MCF 10A (cell line): ENCODE data around the gene GALNT10. TPM values are rescaled to one million over a fixed set of nuclear protein-coding genes. Genes with fewer than 3 reads are reported as not detected.

Source experiments
- BruUV-seq: library from RNA; stranded (reverse); fragments of 400-500 nt; replicated peaks from 2 replicates; lab custom pipeline; 2021; lab: Mats Ljungman, UMichigan
- CTCF ChIA-PET: fragments of 300-600 bp; sonication (Branson Sonifier 250); formaldehyde crosslinking; extraction: SDS; loops from one replicate; lab custom pipeline; 2021; ENCODE audit warnings: antibody characterized with exemption, inconsistent platforms; lab: Yijun Ruan, JAX
- POLR2A ChIA-PET: fragments of 300-600, 350-650 bp; sonication (Branson Sonifier 250); formaldehyde crosslinking; extraction: SDS; loops from one replicate; lab custom pipeline; 2020; ENCODE audit warnings: antibody characterized with exemption, inconsistent platforms; lab: Yijun Ruan, JAX
- DNase-seq: peaks from one replicate; pipeline ENCODE4 v3.0.0-alpha.2; 2018; ENCODE audit not compliant: unreplicated experiment
- H3K27ac Mint-ChIP-seq: one replicate; pipeline ENCODE4 v1.8.0; 2022; ENCODE audit warnings: mild to moderate bottlenecking, low read depth, mixed read lengths; ENCODE audit not compliant: unreplicated experiment
- H3K27me3 Mint-ChIP-seq: one replicate; pipeline ENCODE4 v1.8.0; 2022; ENCODE audit warnings: mixed read lengths; ENCODE audit not compliant: insufficient read depth, unreplicated experiment
- H3K36me3 Mint-ChIP-seq: one replicate; pipeline ENCODE4 v1.8.0; 2022; ENCODE audit warnings: mild to moderate bottlenecking, moderate library complexity, mixed read lengths; ENCODE audit not compliant: insufficient read depth, unreplicated experiment
- H3K4me1 Mint-ChIP-seq: one replicate; pipeline ENCODE4 v1.8.0; 2022; ENCODE audit warnings: mixed read lengths; ENCODE audit not compliant: insufficient read depth, unreplicated experiment
- H3K4me3 Mint-ChIP-seq: one replicate; pipeline ENCODE4 v1.8.0; 2022; ENCODE audit warnings: mild to moderate bottlenecking, moderate library complexity, mixed read lengths; ENCODE audit not compliant: unreplicated experiment
- H3K9me3 Mint-ChIP-seq: one replicate; pipeline ENCODE4 v1.8.0; 2022; ENCODE audit warnings: mixed read lengths; ENCODE audit not compliant: unreplicated experiment
- CTCF ChIP-seq: fragments of 200-600 bp; IDR thresholded peaks from one replicate; pipeline ENCODE4 v1.8.0; 2022; ENCODE audit warnings: antibody characterized with exemption, mild to moderate bottlenecking; ENCODE audit not compliant: unreplicated experiment
- intact Hi-C: fragments of 100-400 bp; cut with micrococcal nuclease; formaldehyde crosslinking; loops from 2 replicates; pipeline ENCODE4 v1.14.1; 2022
- total RNA-seq: library from RNA; stranded (reverse); gene quantifications from 2 replicates; pipeline ENCODE4 v1.2.3, GENCODE V29; 2022

The GALNT10 gene
- total RNA-seq, 1 experiment from 2014 or later: 57.4 TPM

- Mint-ChIP-seq H3K4me1 (peaks cover 61% of the 10 kb centered on the region), H3K4me3 (no peak overlapping the region), H3K27me3 (no peaks in the 10 kb centered on the region), H3K36me3 (peaks cover 12% of the 10 kb centered on the region), H3K9me3 (no peaks in the 10 kb centered on the region), H3K27ac (no peak overlapping the region)
- no peak for TF ChIP-seq CTCF
- DNase-seq: no peak
- POLR2A ChIA-PET: interaction anchor here (0.9 kb wide), 1 partner anchor 25 kb away, joined by 3 read pairs; no protein-coding TSS in a partner anchor
- intact Hi-C loops: no loop called here
- no TSS peak for BruUV-seq
- CTCF ChIA-PET: interaction anchor here (0.8 to 14.2 kb wide), 16 partner anchors 9 to 235 kb away, joined by 3 to 198 read pairs (median 6); no protein-coding TSS in a partner anchor
These were observed 5.7 kb downstream of the GALNT10 start for GRCh38 chr5:154196281-154196680.

- intact Hi-C loops: loop anchor here (1.0 kb wide), 1 partner anchor 198 kb away; no protein-coding TSS in a partner anchor
- Mint-ChIP-seq H3K36me3 (peaks cover 7% of the 10 kb centered on the region), H3K27me3 (no peaks in the 10 kb centered on the region), H3K27ac (no peak overlapping the region), H3K4me1 (peaks cover 53% of the 10 kb centered on the region), H3K9me3 (no peaks in the 10 kb centered on the region), H3K4me3 (no peak overlapping the region)
- ChIA-PET POLR2A (interaction anchor here (0.6 to 1.3 kb wide), 8 partner anchors 8 to 907 kb away, joined by 3 to 6 read pairs (median 3); no protein-coding TSS in a partner anchor), CTCF (interaction anchor here (0.6 to 14.2 kb wide), 42 partner anchors 9 to 1692 kb away, joined by 3 to 198 read pairs (median 4); no protein-coding TSS in a partner anchor)
- peak; percentile 20 for TF ChIP-seq CTCF
- BruUV-seq: no TSS peak
- DNase-seq: peak; percentile 35
These were observed 6.6 kb downstream of the GALNT10 start for GRCh38 chr5:154196955-154197652.

- H3K4me3 Mint-ChIP-seq: no peak overlapping the region
- DNase-seq: peak; percentile 89
- peaks cover 7% of the 10 kb centered on the region for H3K36me3 Mint-ChIP-seq
- no peaks in the 10 kb centered on the region for H3K9me3 Mint-ChIP-seq
- POLR2A ChIA-PET: interaction anchor here (0.6 to 1.3 kb wide), 8 partner anchors 8 to 908 kb away, joined by 3 to 6 read pairs (median 3); no protein-coding TSS in a partner anchor
- no peaks in the 10 kb centered on the region for H3K27me3 Mint-ChIP-seq
- no peak for TF ChIP-seq CTCF
- intact Hi-C loops: loop anchor here (1.0 kb wide), 1 partner anchor 197 kb away; no protein-coding TSS in a partner anchor
- H3K4me1 Mint-ChIP-seq: peaks cover 46% of the 10 kb centered on the region
- CTCF ChIA-PET: interaction anchor here (0.6 to 14.2 kb wide), 35 partner anchors 9 to 534 kb away, joined by 3 to 198 read pairs (median 5); no protein-coding TSS in a partner anchor
- no peak overlapping the region for H3K27ac Mint-ChIP-seq
- BruUV-seq: no TSS peak
These were observed 7.4 kb downstream of the GALNT10 start for GRCh38 chr5:154197801-154198491.
